Sigmoid colon (tissue), 7 donors: ENCODE measurements around the gene LMO4. TPM values are rescaled to one million over a fixed set of nuclear protein-coding genes. Genes with fewer than 3 reads are reported as not detected.

Experiments
- DNase-seq: peaks from one replicate; pipeline ENCODE4 v3.0.0-alpha.2; 2019
- H3K27ac ChIP-seq, 4 donors: fragments of 200-600 bp; sonication (generic); one replicate each; pipeline ENCODE4 v1.5.1; 2016 to 2019; ENCODE audit warnings: mild to moderate bottlenecking in 1 of 4
- H3K27me3 ChIP-seq, 3 donors: fragments of 200-600 bp; sonication (generic); one replicate each; pipeline ENCODE4 v1.5.1; 2019; ENCODE audit warnings: mild to moderate bottlenecking in 1 of 3
- H3K36me3 ChIP-seq, 4 donors: fragments of 200-600 bp; sonication (generic); one replicate each; pipeline ENCODE4 v1.5.1; 2016 to 2019
- H3K4me1 ChIP-seq, 4 donors: fragments of 200-600 bp; sonication (generic); one replicate each; pipeline ENCODE4 v1.5.1; 2017 to 2019
- H3K4me3 ChIP-seq, 4 donors: fragments of 200-600 bp; sonication (generic); one replicate each; pipeline ENCODE4 v1.5.1; 2017 to 2019; ENCODE audit warnings: mild to moderate bottlenecking in 2 of 4, moderate library complexity in 1 of 4
- H3K9me3 ChIP-seq, 4 donors: fragments of 200-600 bp in 3 of 4; sonication (generic) in 3 of 4; one replicate each; pipeline versions ENCODE4 v1.5.1 to v1.6.1; 2013 to 2019
- CTCF ChIP-seq, 4 experiments: fragments of 450-650 bp in 3 of 4; fragments of 200-600 bp in 1 of 4; IDR thresholded peaks; one replicate each; pipeline ENCODE4 v1.5.1; 2016 to 2019; ENCODE audit warnings: antibody characterized with exemption in 4 of 4, mild to moderate bottlenecking in 3 of 4, moderate library complexity in 2 of 4
- EP300 ChIP-seq, 4 donors: sonication (generic); formaldehyde crosslinking; IDR thresholded peaks; one replicate each; pipeline ENCODE4 v1.6.1; 2017; ENCODE audit warnings: antibody characterized with exemption in 4 of 4
- POLR2A ChIP-seq, 2 donors: fragments of 450-650 bp; IDR thresholded peaks; one replicate each; pipeline ENCODE4 v1.6.1; 2016; ENCODE audit warnings: antibody characterized with exemption in 2 of 2, mild to moderate bottlenecking in 2 of 2, moderate library complexity in 2 of 2
- POLR2AphosphoS5 ChIP-seq, 4 donors: sonication (generic); formaldehyde crosslinking; IDR thresholded peaks; one replicate each; pipeline ENCODE4 v1.6.1; 2017; ENCODE audit warnings: antibody characterized with exemption in 4 of 4
- WGBS, 2 donors: extraction: QIAGEN DNeasy Blood & Tissue Kit; methylation state at CpG; one replicate each; pipeline ENCODE4 v1.1.7; 2013; 5-methylcytosine and 5-hydroxymethylcytosine counted together
- intact Hi-C: fragments of 100-400 bp; cut with DNase I; formaldehyde crosslinking; loops from one replicate; pipeline ENCODE4 v1.15.1; 2023
- polyA plus RNA-seq, 3 donors: library from polyadenylated mRNA; stranded (reverse); fragments of 200-250 nt; gene quantifications; one replicate each; pipeline ENCODE4 v1.2.3, GENCODE V29; 2013
- total RNA-seq, 4 donors: library from RNA; depleted of rRNA; stranded (reverse); fragments of >200 nt; gene quantifications; one replicate each; pipeline ENCODE4 v1.1.0, GENCODE V29; 2016
- donor health status: healthy with polysubstance abuse.
- donor health status: Bipolar disorder and iron deficiency.
- donor health status: healthy.

LMO4 gene
- total and polyA plus RNA-seq, 7 donors = 24.5 to 68.3 (median 41.7) TPM

GRCh38 chr1:87394513-87394912 is 65.8 kb downstream of the LMO4 start:
- Histone ChIP-seq H3K27ac (no peak overlapping the region), H3K27me3 (no peaks in the 10 kb centered on the region), H3K9me3 (no peaks in the 10 kb centered on the region), H3K4me3 (no peak overlapping the region), H3K36me3 (no peaks in the 10 kb centered on the region), H3K4me1 (peaks cover 0 to 4% (median 0%) of the 10 kb centered on the region in 4 donors)
- TF ChIP-seq EP300 (IDR thresholded peaks at IDR 0.05) (no peak), POLR2A (IDR thresholded peaks at IDR 0.05) (no peak), CTCF (IDR thresholded peaks at IDR 0.05) (no peak), POLR2AphosphoS5 (IDR thresholded peaks at IDR 0.05) (no peak)
- intact Hi-C loops = no loop called here
- no peak for DNase-seq
- WGBS, 2 donors = 81 to 89% methylated on average over 9 of the region's 9 CpGs

- intact Hi-C loops = no loop called here
- Histone ChIP-seq H3K27me3 (no peaks in the 10 kb centered on the region), H3K27ac (no peak overlapping the region), H3K4me3 (no peak overlapping the region), H3K4me1 (peaks cover 0 to 4% (median 0%) of the 10 kb centered on the region in 4 donors), H3K9me3 (no peaks in the 10 kb centered on the region), H3K36me3 (no peaks in the 10 kb centered on the region)
- TF ChIP-seq CTCF (IDR thresholded peaks at IDR 0.05) (no peak), POLR2AphosphoS5 (IDR thresholded peaks at IDR 0.05) (no peak), POLR2A (IDR thresholded peaks at IDR 0.05) (no peak), EP300 (IDR thresholded peaks at IDR 0.05) (no peak)
- WGBS, 2 donors = 89 to 96% methylated on average over 2 of the region's 2 CpGs
- DNase-seq = no peak
These were observed 66.3 kb downstream of the LMO4 start for GRCh38 chr1:87394982-87395381.
